IPS DF 6.9 (cell line): ENCODE results near the gene TBXA2R.

Experiments used
- DNase-seq: peaks from one replicate; pipeline ENCODE4 v3.0.0-alpha.2; 2013; ENCODE audit warnings: low read depth, low spot score
- H3K27ac ChIP-seq: one replicate; pipeline ENCODE4 v1.5.1; 2013; ENCODE audit warnings: low read length, control low read depth
- H3K27me3 ChIP-seq: 2 replicates; pipeline ENCODE4 v1.6.1; 2013; ENCODE audit warnings: mild to moderate bottlenecking, low read length; ENCODE audit not compliant: control insufficient read depth, insufficient read depth
- H3K36me3 ChIP-seq: 2 replicates; pipeline ENCODE4 v1.6.1; 2013; ENCODE audit warnings: low read length; ENCODE audit not compliant: control insufficient read depth, insufficient read depth
- H3K4me1 ChIP-seq: 2 replicates; pipeline ENCODE4 v1.6.1; 2013; ENCODE audit warnings: low read length; ENCODE audit not compliant: control insufficient read depth, insufficient read depth
- H3K4me3 ChIP-seq: 2 replicates; pipeline ENCODE4 v1.5.1; 2013; ENCODE audit warnings: mild to moderate bottlenecking, low read length
- H3K9me3 ChIP-seq: 2 replicates; pipeline ENCODE4 v1.6.1; 2013; ENCODE audit warnings: low read length, inconsistent platforms; ENCODE audit not compliant: control insufficient read depth, insufficient read depth
- WGBS: extraction: QIAGEN DNeasy Blood & Tissue Kit; methylation state at CpG from one replicate; pipeline ENCODE4 v1.1.7; 2013; ENCODE audit warnings: mixed read lengths, missing lambda C conversion rate; ENCODE audit not compliant: insufficient read length, insufficient coverage; 5-methylcytosine and 5-hydroxymethylcytosine counted together

TBXA2R gene

GRCh38 chr19:3550947-3551791 lies 55.5 kb downstream of the TBXA2R start:
- Histone ChIP-seq H3K9me3 (no peaks in the 10 kb centered on the region), H3K27ac (no peak overlapping the region), H3K27me3 (no peaks in the 10 kb centered on the region), H3K4me3 (no peak overlapping the region), H3K4me1 (no peaks in the 10 kb centered on the region), H3K36me3 (peaks cover 9% of the 10 kb centered on the region)
- no peak for DNase-seq
- WGBS, result no CpG with 5 or more reads among the region's 34 CpGs

DNA sequence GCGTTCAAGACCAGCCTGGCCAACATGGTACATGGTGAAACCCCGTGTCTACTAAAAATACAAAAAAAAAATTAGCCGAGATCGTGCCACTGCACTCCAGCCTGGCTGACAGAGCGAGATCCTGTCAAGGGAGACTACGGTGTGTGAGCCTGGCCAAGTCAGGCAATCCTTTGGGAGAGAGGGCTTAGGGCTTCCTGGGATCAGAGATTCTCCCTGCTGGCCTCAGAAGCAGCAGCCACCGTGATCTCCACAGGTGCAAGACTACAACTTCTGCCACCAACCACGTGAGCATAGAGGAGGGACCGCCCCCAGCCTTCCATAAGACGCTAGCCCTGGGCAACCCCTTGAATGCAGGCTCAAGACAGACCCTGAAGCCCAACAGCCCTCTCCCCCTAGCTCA lies 56.9 kb downstream of the TBXA2R start:
- Histone ChIP-seq H3K27me3 (no peaks in the 10 kb centered on the region), H3K4me1 (no peaks in the 10 kb centered on the region), H3K36me3 (peaks cover 12% of the 10 kb centered on the region), H3K9me3 (no peaks in the 10 kb centered on the region), H3K4me3 (no peak overlapping the region), H3K27ac (no peak overlapping the region)
- no CpG with 5 or more reads among the region's 10 CpGs for WGBS
- DNase-seq, result no peak

DNA sequence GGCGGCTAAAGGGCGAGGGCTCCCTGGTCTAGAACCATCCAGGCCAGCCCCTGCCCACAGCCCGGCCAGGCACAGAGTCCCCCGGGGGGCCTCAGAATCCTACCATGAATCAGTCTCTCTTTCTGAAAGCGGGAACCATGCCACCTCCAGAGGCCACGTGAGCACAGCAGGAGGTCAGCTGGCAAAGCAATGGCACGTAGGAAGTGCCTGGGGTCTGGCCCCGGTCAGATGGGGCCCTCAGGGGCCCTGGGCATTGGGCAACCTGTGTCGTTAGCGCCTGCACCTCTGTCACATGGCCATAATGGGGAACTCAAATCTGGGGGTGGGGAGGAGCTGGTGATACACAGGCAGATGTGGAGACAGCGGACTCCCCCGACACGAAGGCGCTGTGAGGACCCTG lies 58.1 kb downstream of the TBXA2R start:
- Histone ChIP-seq H3K27me3 (no peaks in the 10 kb centered on the region), H3K36me3 (peaks cover 14% of the 10 kb centered on the region), H3K4me1 (no peaks in the 10 kb centered on the region), H3K4me3 (no peak overlapping the region), H3K9me3 (no peaks in the 10 kb centered on the region), H3K27ac (no peak overlapping the region)
- DNase-seq, result no peak
- WGBS, result no CpG with 5 or more reads among the region's 14 CpGs

DNA sequence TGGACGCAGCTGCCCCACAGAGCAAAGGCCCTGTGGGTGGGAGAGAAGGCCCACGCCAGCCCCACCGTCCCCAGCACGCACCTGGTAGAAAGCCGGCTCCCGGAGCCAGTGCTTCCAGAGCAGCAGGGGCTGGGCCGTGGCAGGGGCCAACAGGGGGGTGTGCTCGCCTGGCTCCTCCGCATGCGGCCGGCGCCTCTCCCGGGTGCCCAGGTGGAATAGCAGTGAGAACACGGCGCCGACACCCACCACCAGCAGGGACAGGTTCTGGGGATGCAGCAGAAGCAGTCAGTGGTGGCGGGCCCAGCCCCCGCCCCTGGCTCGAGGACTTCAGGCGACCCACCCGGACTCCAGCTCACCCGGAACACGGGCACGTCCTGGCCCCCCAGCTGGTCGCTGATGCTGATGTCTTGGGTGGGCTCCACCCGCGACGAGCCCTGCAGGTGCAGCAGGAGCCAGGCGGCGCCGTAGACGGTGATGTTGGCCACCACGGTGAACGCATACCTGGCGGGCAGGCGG lies 58.9 kb downstream of the TBXA2R start:
- no peak overlapping the region for H3K4me3 ChIP-seq
- H3K9me3 ChIP-seq, result no peaks in the 10 kb centered on the region
- WGBS, result no CpG with 5 or more reads among the region's 36 CpGs
- no peak overlapping the region for H3K27ac ChIP-seq
- H3K4me1 ChIP-seq, result no peaks in the 10 kb centered on the region
- H3K27me3 ChIP-seq, result no peaks in the 10 kb centered on the region
- no peak for DNase-seq
- peaks cover 14% of the 10 kb centered on the region for H3K36me3 ChIP-seq

- Histone ChIP-seq H3K4me3 (no peak overlapping the region), H3K9me3 (no peaks in the 10 kb centered on the region), H3K27ac (no peak overlapping the region), H3K4me1 (no peaks in the 10 kb centered on the region), H3K27me3 (no peaks in the 10 kb centered on the region), H3K36me3 (peaks cover 14% of the 10 kb centered on the region)
- no peak for DNase-seq
- WGBS, result no CpG with 5 or more reads among the region's 15 CpGs
Measured at GRCh38 chr19:3547301-3547731, 59.4 kb downstream of the TBXA2R start.

DNA sequence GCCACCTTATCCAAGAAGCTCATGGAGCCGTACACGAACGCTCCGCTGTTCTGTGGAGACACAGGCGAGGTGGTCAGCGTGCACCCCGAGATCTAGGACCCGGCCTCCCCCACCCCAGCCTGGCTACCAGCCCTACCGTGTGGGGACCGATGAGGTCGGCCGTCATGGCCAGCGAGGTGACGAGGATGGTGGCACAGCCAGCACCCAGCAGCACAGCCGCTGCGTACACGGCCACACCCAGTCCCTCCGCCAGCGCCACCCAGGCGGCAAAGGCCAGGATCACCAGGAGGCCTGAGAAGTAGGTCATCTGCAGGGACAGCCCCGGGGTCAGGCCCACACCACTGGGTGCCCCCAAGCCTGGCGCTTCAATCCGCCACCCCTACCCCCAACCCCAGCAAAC lies 60.6 kb downstream of the TBXA2R start:
- Histone ChIP-seq H3K9me3 (no peaks in the 10 kb centered on the region), H3K4me1 (no peaks in the 10 kb centered on the region), H3K36me3 (peaks cover 14% of the 10 kb centered on the region), H3K27ac (no peak overlapping the region), H3K4me3 (no peak overlapping the region), H3K27me3 (no peaks in the 10 kb centered on the region)
- no CpG with 5 or more reads among the region's 23 CpGs for WGBS
- DNase-seq, result no peak

GRCh38 chr19:3545669-3546034 lies 61.0 kb downstream of the TBXA2R start:
- Histone ChIP-seq H3K9me3 (no peaks in the 10 kb centered on the region), H3K4me1 (no peaks in the 10 kb centered on the region), H3K27ac (no peak overlapping the region), H3K4me3 (no peak overlapping the region), H3K36me3 (peaks cover 14% of the 10 kb centered on the region), H3K27me3 (no peaks in the 10 kb centered on the region)
- WGBS, result no CpG with 5 or more reads among the region's 10 CpGs
- no peak for DNase-seq

- DNase-seq, result no peak
- Histone ChIP-seq H3K27ac (no peak overlapping the region), H3K9me3 (no peaks in the 10 kb centered on the region), H3K27me3 (no peaks in the 10 kb centered on the region), H3K36me3 (peaks cover 14% of the 10 kb centered on the region), H3K4me1 (no peaks in the 10 kb centered on the region), H3K4me3 (no peak overlapping the region)
- WGBS, result no CpG with 5 or more reads among the region's 30 CpGs
Measured at GRCh38 chr19:3544742-3545668, 61.7 kb downstream of the TBXA2R start.
